T-cell (primary cell): Measurements from ENCODE around the gene ZNF205. TPM values are rescaled to one million over a fixed set of nuclear protein-coding genes. Genes with fewer than 3 reads are reported as not detected.
"Not testable (repeated sequence)": the region's sequence is repeated elsewhere in the genome, so short reads cannot be mapped to it uniquely, and the experiment has no call there.

Experiments used
- ATAC-seq, 4 experiments: fragments of 200-7000 bp in 3 of 4; fragments of 150-1000 bp in 1 of 4; cut with Tn5 transposase; replicated peaks in 1 of 4; 1 replicate in 3 of 4; 2 replicates in 1 of 4; pipeline ENCODE4 v1.10.0; 2021; ENCODE audit warnings: moderate library complexity in 3 of 4, mild to moderate bottlenecking in 2 of 4, moderate number of reproducible peaks in 1 of 4
- CTCF ChIA-PET, 2 donors: fragments of 300-600 bp; sonication (Branson Sonifier 250); formaldehyde crosslinking; loops; one replicate each; lab custom pipeline; 2022; ENCODE audit warnings: antibody characterized with exemption in 2 of 2; lab: Charles Lee
- POLR2A ChIA-PET, 2 donors: fragments of 300-600 bp; sonication (Branson Sonifier 250); formaldehyde crosslinking; loops; one replicate each; lab custom pipeline; 2022; ENCODE audit warnings: antibody characterized with exemption in 2 of 2; lab: Charles Lee
- DNase-seq, 35 experiments: peaks; one replicate each; pipeline versions ENCODE4 v3.0.0 to v3.0.0-alpha.2; 2013 to 2023
- H3K27ac ChIP-seq: one replicate; pipeline ENCODE4 v1.5.1; 2013; ENCODE audit warnings: low read length
- H3K27me3 ChIP-seq, 2 experiments: replicated peaks in 1 of 2; 1 replicate in 1 of 2; 2 replicates in 1 of 2; pipeline versions ENCODE4 v1.6.1 to v1.7.0; 2013; ENCODE audit warnings: low read length in 1 of 2, mixed read lengths in 1 of 2; ENCODE audit not compliant: control insufficient read depth in 2 of 2, insufficient read depth in 2 of 2; ENCODE audit errors: extremely low read depth in 1 of 2
- H3K36me3 ChIP-seq, 2 donors: 1 replicate in 1 of 2; 2 replicates in 1 of 2; pipeline versions ENCODE4 v1.6.1 to v1.7.0; 2013; ENCODE audit warnings: low read length in 1 of 2; ENCODE audit not compliant: control insufficient read depth in 2 of 2, insufficient read depth in 1 of 2; ENCODE audit errors: extremely low read depth in 1 of 2
- H3K4me1 ChIP-seq, 2 experiments: 1 replicate in 1 of 2; 2 replicates in 1 of 2; pipeline versions ENCODE4 v1.6.1 to v1.7.0; 2013; ENCODE audit warnings: low read length in 2 of 2, mixed read lengths in 1 of 2; ENCODE audit not compliant: insufficient read depth in 2 of 2, control insufficient read depth in 1 of 2; ENCODE audit errors: extremely low read depth in 1 of 2
- H3K4me3 ChIP-seq, 2 donors: 1 replicate in 1 of 2; 2 replicates in 1 of 2; pipeline versions ENCODE4 v1.5.1 to v1.7.0; 2013; ENCODE audit warnings: mild to moderate bottlenecking in 2 of 2, low read length in 1 of 2, moderate library complexity in 1 of 2; ENCODE audit not compliant: control insufficient read depth in 1 of 2; ENCODE audit errors: extremely low read depth in 1 of 2
- H3K9me3 ChIP-seq: 2 replicates; pipeline ENCODE4 v1.7.0; 2013
- H3K27ac Mint-ChIP-seq, 2 donors: one replicate each; pipeline ENCODE4 v1.8.0; 2020 to 2021; ENCODE audit warnings: mild to moderate bottlenecking in 2 of 2, mixed read lengths in 2 of 2
- H3K27me3 Mint-ChIP-seq, 2 donors: one replicate each; pipeline ENCODE4 v1.8.0; 2021 to 2022; ENCODE audit warnings: mixed read lengths in 2 of 2
- H3K36me3 Mint-ChIP-seq: one replicate; pipeline ENCODE4 v1.8.0; 2021; ENCODE audit warnings: mixed read lengths
- H3K4me1 Mint-ChIP-seq, 3 donors: one replicate each; pipeline ENCODE4 v1.8.0; 2020 to 2022; ENCODE audit warnings: mixed read lengths in 3 of 3, mild to moderate bottlenecking in 1 of 3
- H3K4me3 Mint-ChIP-seq, 3 donors: one replicate each; pipeline ENCODE4 v1.8.0; 2020 to 2022; ENCODE audit warnings: mild to moderate bottlenecking in 3 of 3, mixed read lengths in 3 of 3, moderate library complexity in 3 of 3
- H3K9me3 Mint-ChIP-seq, 3 donors: one replicate each; pipeline ENCODE4 v1.8.0; 2020 to 2022; ENCODE audit warnings: mixed read lengths in 3 of 3
- WGBS: methylation state at CpG from one replicate; pipeline ENCODE4 v1.1.5; 2013; ENCODE audit warnings: missing lambda C conversion rate; ENCODE audit not compliant: insufficient coverage; 5-methylcytosine and 5-hydroxymethylcytosine counted together
- total RNA-seq, 35 experiments: library from RNA in 6 of 35; stranded (reverse) in 6 of 35; fragments of 120-200 nt in 1 of 35; gene quantifications; one replicate each; pipeline versions ENCODE4 v1.2.1 to v1.2.4 and lab custom pipeline; 2013 to 2026

ZNF205 gene
- total RNA-seq, 5 donors from 2014 or later (not counting 1 experiment from before 2014, with no cell fraction given), result 0.38 TPM; not detected in 4

DNA sequence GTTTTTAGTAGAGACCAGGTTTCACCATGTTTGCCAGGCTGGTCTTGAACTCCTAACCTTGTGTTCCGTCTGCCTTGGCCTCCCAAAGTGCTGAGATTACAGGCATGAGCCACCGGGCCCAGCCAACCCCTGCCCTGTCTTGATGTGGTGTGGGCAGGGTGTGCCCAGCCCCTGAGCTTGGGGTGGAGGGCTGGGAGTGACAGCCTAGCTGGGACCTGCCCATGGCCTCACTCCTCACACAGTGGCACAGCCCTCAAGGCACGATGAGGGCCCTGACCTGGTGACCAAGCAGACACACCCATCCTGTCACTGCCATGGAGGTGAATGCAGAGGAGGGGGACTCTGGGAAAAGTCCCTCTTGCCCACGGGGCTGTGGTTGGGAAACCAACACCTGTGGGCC lies 43.9 kb upstream of the ZNF205 start:
- H3K27ac ChIP-seq, result peak overlapping the region; percentile 99
- ATAC-seq (peak in 2 of 4 experiments; percentile 13 to 15), DNase-seq (peak in 1 of 35 experiments; percentile 32)
- Mint-ChIP-seq H3K27me3 (no peaks in the 10 kb centered on the region), H3K36me3 (peaks cover 32% of the 10 kb centered on the region), H3K9me3 (no peaks in the 10 kb centered on the region), H3K4me3 (peak overlapping the region; percentile 96 to 100 (median 97)), H3K4me1 (peaks cover 72 to 79% (median 74%) of the 10 kb centered on the region in 3 donors), H3K27ac (peak overlapping the region; percentile 97 to 99)
- peaks cover 19 to 85% of the 10 kb centered on the region in 2 experiments for H3K4me1 ChIP-seq
- POLR2A ChIA-PET, result no interaction called here
- CTCF ChIA-PET, result no interaction called here
- WGBS, result 0% methylated on average over 1 of the region's 4 CpGs
- no peaks in the 10 kb centered on the region for H3K27me3 ChIP-seq
- peak overlapping the region; percentile 94 to 97 for H3K4me3 ChIP-seq
- no peaks in the 10 kb centered on the region for H3K9me3 ChIP-seq
- peaks cover 6 to 28% of the 10 kb centered on the region in 2 donors for H3K36me3 ChIP-seq

DNA sequence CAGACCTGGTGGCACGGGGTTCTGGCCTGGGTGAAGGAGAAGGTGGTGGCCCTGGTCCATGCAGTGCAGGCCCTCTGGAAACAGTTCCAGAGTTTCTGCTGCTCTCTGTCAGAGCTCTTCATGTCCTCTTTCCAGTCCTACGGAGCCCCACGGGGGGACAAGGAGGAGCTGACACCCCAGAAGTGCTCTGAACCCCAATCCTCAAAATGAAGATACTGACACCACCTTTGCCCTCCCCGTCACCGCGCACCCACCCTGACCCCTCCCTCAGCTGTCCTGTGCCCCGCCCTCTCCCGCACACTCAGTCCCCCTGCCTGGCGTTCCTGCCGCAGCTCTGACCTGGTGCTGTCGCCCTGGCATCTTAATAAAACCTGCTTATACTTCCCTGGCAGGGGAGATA lies 43.2 kb upstream of the ZNF205 start:
- peak overlapping the region in 2 of 3 donors; percentile 53 to 97 for H3K4me3 Mint-ChIP-seq
- H3K27me3 Mint-ChIP-seq, H3K27me3 ChIP-seq, DNase-seq, CTCF ChIA-PET, H3K9me3 Mint-ChIP-seq, H3K9me3 ChIP-seq, ATAC-seq, H3K4me3 ChIP-seq: not testable (repeated sequence)
- POLR2A ChIA-PET, result interaction anchor here in 1 of 2 donors (0.6 kb wide), 1 partner anchor 16 kb away, joined by 4 read pairs; no protein-coding TSS in a partner anchor
- H3K36me3 Mint-ChIP-seq, result peaks cover 32% of the 10 kb centered on the region
- Histone ChIP-seq H3K36me3 (peaks cover 6 to 28% of the 10 kb centered on the region in 2 donors), H3K4me1 (peaks cover 26 to 85% of the 10 kb centered on the region in 2 experiments), H3K27ac (peak overlapping the region; percentile 34)
- WGBS, result 87% methylated on average over 5 of the region's 11 CpGs
- peak overlapping the region; percentile 89 to 94 for H3K27ac Mint-ChIP-seq
- peaks cover 72 to 79% (median 76%) of the 10 kb centered on the region in 3 donors for H3K4me1 Mint-ChIP-seq

DNA sequence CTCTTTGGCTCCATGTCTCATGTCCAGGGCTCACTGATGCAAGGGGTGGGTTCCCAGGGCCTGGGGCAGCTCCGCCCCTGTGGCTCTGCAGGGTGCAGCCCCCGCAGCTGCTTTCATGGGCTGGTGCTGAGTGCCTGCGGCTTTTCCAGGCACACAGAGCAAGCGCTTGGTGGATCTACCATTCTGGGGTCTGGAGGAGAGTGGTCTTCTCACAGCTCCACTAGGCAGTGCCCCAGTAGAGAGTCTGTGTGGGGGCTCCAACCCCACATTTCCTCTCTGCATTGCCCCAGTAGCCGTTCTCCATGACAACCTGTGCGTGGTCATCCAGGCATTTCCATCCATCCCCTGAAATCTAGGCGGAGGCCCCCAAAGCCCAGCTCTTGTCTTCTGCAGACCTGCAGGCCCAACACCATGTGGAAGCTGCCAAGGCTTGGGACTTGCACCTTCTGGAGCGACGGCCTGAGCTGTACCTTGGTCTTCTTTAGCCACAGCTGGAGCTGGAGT lies 41.7 kb upstream of the ZNF205 start:
- Mint-ChIP-seq H3K9me3 (no peaks in the 10 kb centered on the region), H3K36me3 (peaks cover 30% of the 10 kb centered on the region)
- DNase-seq, result no peak

DNA sequence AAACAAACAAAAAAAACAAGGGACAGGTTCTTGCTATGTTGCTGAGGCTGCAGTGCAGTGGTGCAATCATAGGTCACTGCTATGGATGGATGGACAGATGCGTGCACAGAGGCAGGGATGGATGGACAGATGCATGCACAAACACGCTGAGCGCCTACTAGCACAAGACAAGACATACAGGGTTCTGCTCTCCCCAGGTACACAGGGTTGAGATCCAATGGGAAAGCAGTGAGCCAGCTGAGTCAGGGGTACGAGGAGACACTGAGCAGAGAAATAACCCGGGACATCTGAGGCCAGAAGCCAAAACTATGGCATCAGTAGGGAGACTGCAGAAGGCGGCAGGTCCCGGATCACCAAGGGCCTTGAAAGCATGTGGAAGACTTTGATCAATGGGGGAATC lies 40.7 kb upstream of the ZNF205 start:
- Mint-ChIP-seq H3K9me3 (no peaks in the 10 kb centered on the region), H3K4me1 (peaks cover 86 to 90% (median 88%) of the 10 kb centered on the region in 3 donors), H3K27ac (peak overlapping the region; percentile 89 to 94), H3K27me3 (no peaks in the 10 kb centered on the region), H3K36me3 (peaks cover 28% of the 10 kb centered on the region), H3K4me3 (peak overlapping the region in 2 of 3 donors; percentile 4 to 97)
- peaks cover 6 to 28% of the 10 kb centered on the region in 2 donors for H3K36me3 ChIP-seq
- DNase-seq (no peak), ATAC-seq (no peak)
- H3K9me3 ChIP-seq, result no peaks in the 10 kb centered on the region
- ChIA-PET POLR2A (interaction anchor here in 1 of 2 donors (0.7 kb wide), 2 partner anchors 22 to 329 kb away, joined by 3 read pairs; partner anchors contain the start of gene ZSCAN32), CTCF (interaction anchor here in 1 of 2 donors (0.6 kb wide), 1 partner anchor 31 kb away, joined by 5 read pairs; no protein-coding TSS in a partner anchor)
- WGBS, result 93% methylated on average over 3 of the region's 7 CpGs
- H3K4me1 ChIP-seq, result peaks cover 41 to 95% of the 10 kb centered on the region in 2 experiments
- peak overlapping the region; percentile 20 for H3K27ac ChIP-seq
- H3K27me3 ChIP-seq, result no peaks in the 10 kb centered on the region
- no peak overlapping the region for H3K4me3 ChIP-seq

More for the DNA sequence above, 41.7 kb upstream of the ZNF205 start:
- Histone ChIP-seq H3K4me3 (no peak overlapping the region), H3K36me3 (peaks cover 6 to 28% of the 10 kb centered on the region in 2 donors), H3K4me1 (peaks cover 34 to 85% of the 10 kb centered on the region in 2 experiments), H3K27me3 (no peaks in the 10 kb centered on the region), H3K27ac (peak overlapping the region; percentile 34), H3K9me3 (no peaks in the 10 kb centered on the region)
- POLR2A ChIA-PET, result interaction anchor here in 1 of 2 donors (0.7 kb wide), 2 partner anchors 21 to 330 kb away, joined by 3 read pairs; partner anchors contain the start of gene ZSCAN32
- H3K4me1 Mint-ChIP-seq, result peaks cover 77 to 81% (median 79%) of the 10 kb centered on the region in 3 donors
- no peak for ATAC-seq
- 90% methylated on average over 5 of the region's 9 CpGs for whole genome bisulfite sequencing
- H3K4me3 Mint-ChIP-seq, result peak overlapping the region in 1 of 3 donors; percentile 97
- H3K27me3 Mint-ChIP-seq, result no peaks in the 10 kb centered on the region
- CTCF ChIA-PET, result no interaction called here
- peak overlapping the region; percentile 89 to 94 for H3K27ac Mint-ChIP-seq

DNA sequence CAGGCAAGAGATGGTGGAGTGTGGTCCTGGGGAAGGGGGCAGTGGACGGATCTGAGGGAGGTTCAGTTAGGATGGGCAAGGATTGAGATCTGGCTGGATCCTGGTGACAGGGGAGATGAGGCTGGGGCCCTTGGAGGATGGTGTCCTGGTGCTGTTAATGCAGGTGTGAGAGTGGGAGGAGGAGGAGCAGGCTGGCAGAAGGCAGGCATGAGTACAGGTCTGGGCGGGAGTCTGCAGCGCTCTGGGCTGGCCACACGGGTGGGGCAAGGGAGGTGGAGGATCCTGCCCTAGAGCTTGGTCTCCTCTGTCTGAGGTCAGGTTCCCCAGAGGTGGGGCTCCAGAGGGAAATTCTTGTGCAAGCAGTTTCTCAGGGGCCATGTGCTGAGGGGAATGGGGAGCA lies 40.2 kb upstream of the ZNF205 start:
- DNase-seq, result peak in 1 of 35 experiments; percentile 29
- H3K27ac ChIP-seq, result peak overlapping the region; percentile 18
- H3K27me3 Mint-ChIP-seq, result not testable (repeated sequence)

DNA sequence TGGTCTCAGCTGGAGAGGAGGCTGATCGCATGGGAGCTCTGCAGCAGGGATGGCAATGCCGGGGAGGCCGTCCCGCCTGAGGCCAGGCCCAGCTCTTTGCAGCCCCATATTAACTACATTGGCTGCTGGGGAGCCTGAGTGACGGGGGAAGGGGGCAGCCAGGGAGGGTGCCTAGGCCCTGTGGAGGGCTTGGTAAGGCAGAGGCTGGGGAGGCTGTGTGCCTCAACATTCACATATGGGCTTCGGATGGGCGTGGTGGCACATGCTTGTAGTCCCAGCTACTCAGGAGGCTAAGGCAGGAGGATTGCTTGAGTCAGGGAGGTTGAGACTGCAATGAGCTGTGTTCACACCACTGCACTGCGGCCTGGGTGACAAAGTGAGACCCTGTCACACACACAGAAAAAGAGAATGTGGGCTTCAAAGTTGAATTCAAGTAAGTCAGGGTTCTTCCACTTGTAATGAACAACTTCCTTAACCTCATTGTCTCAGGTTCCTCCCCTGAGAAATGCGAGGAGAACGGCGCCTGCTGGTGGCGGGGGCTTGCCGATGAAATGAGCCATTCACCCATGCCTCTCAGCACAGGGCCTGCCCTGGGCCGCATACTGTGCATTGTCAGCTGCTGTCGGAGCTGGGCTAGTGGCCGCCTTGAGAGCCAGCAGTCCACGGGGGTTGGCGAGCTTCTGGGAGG lies 39.7 kb upstream of the ZNF205 start:
- H3K9me3 ChIP-seq, H3K27me3 Mint-ChIP-seq, POLR2A ChIA-PET, H3K27me3 ChIP-seq, H3K9me3 Mint-ChIP-seq, H3K4me3 ChIP-seq: not testable (repeated sequence)
- Histone ChIP-seq H3K4me1 (peaks cover 45 to 99% of the 10 kb centered on the region in 2 experiments), H3K36me3 (peaks cover 6 to 24% of the 10 kb centered on the region in 2 donors), H3K27ac (peak overlapping the region; percentile 93)
- peak in 2 of 4 experiments; percentile 3 to 4 for ATAC-seq
- peak in 15 of 35 experiments; percentile 28 to 68 (median 50) for DNase-seq
- H3K4me3 Mint-ChIP-seq, result peak overlapping the region in 1 of 3 donors; percentile 97
- H3K4me1 Mint-ChIP-seq, result peaks cover 90 to 93% (median 93%) of the 10 kb centered on the region in 3 donors
- H3K36me3 Mint-ChIP-seq, result peaks cover 22% of the 10 kb centered on the region
- H3K27ac Mint-ChIP-seq, result peak overlapping the region; percentile 98 to 100
- CTCF ChIA-PET, result interaction anchor here in 1 of 2 donors (0.6 kb wide), 1 partner anchor 30 kb away, joined by 5 read pairs; no protein-coding TSS in a partner anchor
- no CpG with 5 or more reads among the region's 18 CpGs for WGBS

More for the DNA sequence above, 40.2 kb upstream of the ZNF205 start:
- peaks cover 26% of the 10 kb centered on the region for H3K36me3 Mint-ChIP-seq
- peaks cover 6 to 28% of the 10 kb centered on the region in 2 donors for H3K36me3 ChIP-seq
- H3K9me3 Mint-ChIP-seq, ATAC-seq, POLR2A ChIA-PET, H3K9me3 ChIP-seq, H3K4me3 ChIP-seq, H3K27me3 ChIP-seq: not testable (repeated sequence)
- H3K4me3 Mint-ChIP-seq, result peak overlapping the region in 2 of 3 donors; percentile 28 to 97
- WGBS, result no CpG with 5 or more reads among the region's 4 CpGs
- peaks cover 41 to 99% of the 10 kb centered on the region in 2 experiments for H3K4me1 ChIP-seq
- CTCF ChIA-PET, result interaction anchor here in 1 of 2 donors (0.6 kb wide), 1 partner anchor 30 kb away, joined by 5 read pairs; no protein-coding TSS in a partner anchor
- H3K4me1 Mint-ChIP-seq, result peaks cover 89 to 93% (median 91%) of the 10 kb centered on the region in 3 donors
- peak overlapping the region; percentile 89 to 94 for H3K27ac Mint-ChIP-seq
